Neural progenitor cell (in vitro differentiated cells): Measurements from ENCODE around the gene CYP11A1.

Source experiments
- CTCF ChIP-seq: fragments of 200-600 bp; sonication (generic); IDR thresholded peaks from 2 replicates; pipeline ENCODE4 v1.5.1; 2017; ENCODE audit warnings: antibody characterized with exemption, mild to moderate bottlenecking
- EZH2 ChIP-seq: fragments of 200-600 bp; sonication (generic); IDR thresholded peaks from 2 replicates; pipeline ENCODE4 v1.6.1; 2017; ENCODE audit warnings: antibody characterized with exemption, mild to moderate bottlenecking, moderate library complexity
- EZH2phosphoT487 ChIP-seq: fragments of 200-600 bp; sonication (generic); IDR thresholded peaks from 2 replicates; pipeline ENCODE4 v1.6.1; 2017; ENCODE audit warnings: antibody characterized with exemption

- TF ChIP-seq CTCF (no peak), EZH2phosphoT487 (no peak), EZH2 (peak; percentile 49)
These were observed 76.1 kb downstream of the CYP11A1 start for GRCh38 chr15:74291101-74292071.
